GM18505 (cell line): ENCODE results near the gene RASA3.

Source experiments
- ATAC-seq: cut with Tn5 transposase; IDR thresholded peaks from one replicate; pipeline ENCODE4 v1.9.1; 2021; ENCODE audit not compliant: unreplicated experiment
- POLR2A ChIP-seq: IDR thresholded peaks from 4 replicates; pipeline ENCODE4 v1.6.1; 2011; ENCODE audit warnings: borderline replicate concordance; ENCODE audit not compliant: insufficient read depth, insufficient read length; ENCODE audit errors: extremely low read depth

Gene RASA3

DNA sequence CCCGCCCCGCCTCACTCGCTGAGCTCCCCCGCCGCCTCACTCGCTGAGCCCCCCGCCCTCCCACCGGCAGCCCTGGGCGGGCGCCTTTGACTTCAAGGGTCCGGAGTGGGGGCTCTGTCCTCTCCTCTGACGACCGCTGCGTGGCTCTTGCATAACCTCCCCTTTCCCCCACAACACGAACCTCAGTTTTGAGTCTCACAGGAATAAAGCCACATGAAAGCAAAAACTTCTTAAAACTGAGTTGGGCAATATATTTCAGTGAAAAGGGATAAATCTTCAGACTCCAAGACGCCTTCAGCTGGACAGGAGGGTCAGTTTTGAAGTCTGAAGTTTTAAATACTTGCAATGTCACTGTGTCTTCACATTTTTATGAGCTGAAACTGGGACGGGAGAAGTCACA, 87.9 kb downstream of the RASA3 start:
- ATAC-seq = no peak
- TF ChIP-seq POLR2A = no peak

DNA sequence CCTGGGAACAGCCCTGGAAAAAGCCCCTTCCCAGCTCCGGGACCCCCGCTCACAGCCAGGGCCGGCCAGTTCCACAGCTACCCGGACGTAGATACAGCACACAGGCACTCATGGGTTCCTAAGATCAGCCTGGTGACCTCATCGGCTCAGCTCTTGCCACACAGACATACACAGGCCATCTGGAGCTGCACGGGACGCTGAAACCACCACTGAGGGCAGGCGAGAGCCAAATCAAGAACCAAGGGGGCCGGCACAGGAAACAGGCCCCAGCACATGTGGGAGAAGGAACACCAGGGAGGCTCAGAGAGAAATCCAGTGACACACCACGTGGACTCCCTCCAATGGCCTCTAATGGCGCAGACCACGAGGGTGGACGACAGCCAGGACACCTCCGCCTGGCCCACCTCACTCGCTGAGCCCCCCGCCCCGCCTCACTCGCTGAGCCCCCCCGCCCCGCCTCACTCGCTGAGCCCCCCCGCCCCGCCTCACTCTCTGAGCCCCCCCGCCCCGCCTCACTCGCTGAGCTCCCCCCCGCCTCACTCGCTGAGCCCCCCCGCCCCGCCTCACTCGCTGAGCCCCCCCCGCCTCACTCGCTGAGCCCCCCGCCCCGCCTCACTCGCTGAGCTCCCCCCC, 88.9 kb downstream of the RASA3 start:
- no peak for TF ChIP-seq POLR2A
- ATAC-seq = no peak

DNA sequence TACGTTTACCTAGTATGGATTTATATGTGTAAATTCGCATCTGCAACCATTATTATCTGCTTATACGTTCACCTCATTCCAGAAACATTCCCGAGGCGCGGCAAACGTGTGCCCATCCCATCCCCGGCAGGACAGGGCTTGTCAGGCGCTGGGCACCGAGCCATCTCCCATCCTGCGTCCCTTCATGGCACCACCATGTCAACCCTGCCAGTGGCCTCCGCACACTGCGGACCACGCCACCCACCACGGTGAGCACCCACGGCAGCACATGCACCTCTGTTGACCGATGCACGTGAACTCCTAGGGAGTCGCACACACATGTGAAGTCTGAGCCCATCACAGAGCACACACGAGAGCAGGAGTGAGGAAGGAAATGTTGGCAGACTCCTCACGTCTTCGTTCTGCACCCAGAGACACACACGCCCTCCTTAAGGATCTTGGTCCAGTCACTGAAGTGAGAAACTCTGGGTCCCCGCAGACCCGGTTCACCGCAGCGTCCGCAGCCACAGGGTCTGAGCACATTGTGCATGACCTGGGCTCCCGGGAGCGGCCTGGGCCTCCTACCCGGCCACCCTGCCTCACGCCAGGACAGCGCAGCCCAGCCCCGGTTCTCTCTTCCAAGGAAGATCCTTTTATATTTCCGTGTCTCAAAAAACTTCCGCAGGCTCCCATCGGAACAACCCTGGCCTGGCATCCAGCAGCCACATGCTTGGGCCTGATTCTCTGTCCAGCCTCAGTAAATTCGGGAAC, 90.2 kb downstream of the RASA3 start:
- ATAC-seq = no peak
- TF ChIP-seq POLR2A = no peak

DNA sequence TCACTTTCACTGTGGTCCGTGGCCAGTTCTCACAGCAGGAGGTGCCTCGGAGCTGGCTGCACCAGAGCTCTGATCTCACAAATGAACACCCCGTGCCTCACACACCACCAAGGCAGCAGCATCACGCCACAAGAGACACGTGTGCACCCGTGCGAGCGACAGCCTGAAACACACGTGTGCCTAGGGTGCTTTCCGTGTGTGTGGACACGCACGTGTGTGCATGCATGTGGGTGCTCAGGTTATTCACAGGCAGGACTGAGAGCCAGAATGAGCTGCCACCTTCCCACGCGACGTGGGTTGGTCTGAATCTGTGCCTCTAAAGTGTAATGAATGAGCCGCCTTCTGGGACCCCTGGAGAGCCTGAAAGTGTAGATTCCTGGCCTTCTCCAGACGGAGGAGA, 90.9 kb downstream of the RASA3 start:
- no peak for ATAC-seq

DNA sequence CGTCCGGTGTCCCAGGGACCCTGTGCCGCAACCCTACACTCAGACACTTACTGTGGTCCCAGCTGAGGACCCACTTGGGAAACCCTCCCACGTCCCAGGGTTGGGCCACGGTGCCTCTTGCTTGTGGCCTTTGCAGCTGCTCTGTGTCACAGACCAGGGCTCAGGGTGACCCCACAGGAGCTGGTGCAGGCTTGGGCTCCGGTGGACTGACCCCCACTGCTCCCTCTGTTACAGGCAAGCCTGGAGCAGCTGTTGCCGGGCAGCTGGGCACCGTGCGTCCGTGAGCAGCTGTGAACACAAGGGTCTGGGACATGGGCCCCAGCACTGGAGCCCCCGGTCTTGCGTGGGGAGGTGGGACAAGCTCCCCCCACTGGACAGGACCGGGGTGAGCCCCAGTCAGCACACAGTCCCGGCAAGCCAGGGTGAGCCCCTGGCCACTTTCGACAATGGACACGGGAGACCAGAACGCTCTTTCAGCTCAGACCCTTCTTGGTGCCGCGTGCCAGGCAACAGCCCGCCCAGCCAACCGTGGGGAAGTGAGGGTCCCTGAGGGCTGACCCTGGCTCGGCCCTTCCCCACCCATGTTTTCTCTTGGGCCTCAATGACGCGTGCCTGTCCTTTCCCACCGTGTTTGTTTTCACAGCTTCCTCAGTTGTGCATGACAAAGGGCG, 92.8 kb downstream of the RASA3 start:
- no peak for ATAC-seq
- no peak for TF ChIP-seq POLR2A

More for the DNA sequence above, 90.9 kb downstream of the RASA3 start:
- no peak for TF ChIP-seq POLR2A

DNA sequence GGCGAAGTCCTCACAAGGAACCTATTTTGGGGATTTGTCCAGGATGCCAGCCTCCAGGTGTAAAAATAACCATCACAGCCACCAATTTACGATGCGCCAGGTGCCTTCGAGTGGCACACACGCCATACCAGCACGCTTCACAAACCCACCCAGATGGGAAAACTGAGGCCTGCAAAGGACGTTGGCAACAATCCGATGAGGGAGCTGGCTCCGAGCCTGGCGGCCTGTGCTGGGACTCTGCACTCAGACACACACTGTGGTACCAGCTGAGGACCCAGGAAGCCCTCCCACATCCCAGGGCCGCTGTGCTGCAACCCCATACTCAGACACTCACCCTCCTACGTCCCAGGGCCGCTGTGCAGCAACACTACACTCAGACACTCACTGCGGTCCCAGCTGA, 93.5 kb downstream of the RASA3 start:
- no peak for TF ChIP-seq POLR2A
- ATAC-seq = no peak

DNA sequence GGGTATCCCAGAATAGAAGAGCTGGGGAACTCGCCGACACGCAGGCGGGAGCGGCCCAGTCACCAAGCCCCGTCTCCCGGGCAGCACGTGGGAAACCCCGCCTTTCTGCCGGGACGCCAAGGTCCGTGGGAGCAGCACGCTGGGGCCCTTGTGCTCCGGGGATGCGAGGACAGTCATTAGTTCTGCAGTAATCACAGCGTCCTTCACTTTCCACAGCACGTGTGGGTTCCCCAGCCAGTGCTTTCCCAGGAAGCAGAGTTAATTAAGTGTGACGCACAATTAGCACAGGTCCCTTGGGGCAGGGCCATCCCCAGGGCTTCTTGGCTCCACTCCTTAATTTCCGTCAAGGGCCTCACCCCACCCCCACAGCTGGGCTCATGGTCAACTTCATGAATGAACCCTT, 94.2 kb downstream of the RASA3 start:
- TF ChIP-seq POLR2A = no peak
- ATAC-seq = no peak

DNA sequence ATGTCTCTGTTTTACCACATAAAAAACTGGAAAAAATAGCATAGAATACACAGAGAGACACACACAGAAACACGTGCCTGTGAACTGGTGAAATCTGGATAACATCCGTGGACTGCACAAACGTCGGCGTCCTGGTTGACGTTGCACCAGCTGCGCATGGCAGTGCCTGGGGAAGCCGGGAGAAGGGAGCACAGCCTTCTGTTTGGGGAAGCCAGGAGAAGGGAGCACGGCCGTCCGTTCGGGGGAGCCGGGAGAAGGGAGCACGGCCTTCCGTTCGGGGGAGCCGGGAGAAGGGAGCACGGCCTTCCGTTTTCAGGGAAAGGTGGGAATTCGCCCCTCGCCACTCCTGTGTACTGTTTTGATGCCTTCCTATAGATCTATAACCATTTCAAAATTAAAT, 94.7 kb downstream of the RASA3 start:
- TF ChIP-seq POLR2A = no peak
- no peak for ATAC-seq

DNA sequence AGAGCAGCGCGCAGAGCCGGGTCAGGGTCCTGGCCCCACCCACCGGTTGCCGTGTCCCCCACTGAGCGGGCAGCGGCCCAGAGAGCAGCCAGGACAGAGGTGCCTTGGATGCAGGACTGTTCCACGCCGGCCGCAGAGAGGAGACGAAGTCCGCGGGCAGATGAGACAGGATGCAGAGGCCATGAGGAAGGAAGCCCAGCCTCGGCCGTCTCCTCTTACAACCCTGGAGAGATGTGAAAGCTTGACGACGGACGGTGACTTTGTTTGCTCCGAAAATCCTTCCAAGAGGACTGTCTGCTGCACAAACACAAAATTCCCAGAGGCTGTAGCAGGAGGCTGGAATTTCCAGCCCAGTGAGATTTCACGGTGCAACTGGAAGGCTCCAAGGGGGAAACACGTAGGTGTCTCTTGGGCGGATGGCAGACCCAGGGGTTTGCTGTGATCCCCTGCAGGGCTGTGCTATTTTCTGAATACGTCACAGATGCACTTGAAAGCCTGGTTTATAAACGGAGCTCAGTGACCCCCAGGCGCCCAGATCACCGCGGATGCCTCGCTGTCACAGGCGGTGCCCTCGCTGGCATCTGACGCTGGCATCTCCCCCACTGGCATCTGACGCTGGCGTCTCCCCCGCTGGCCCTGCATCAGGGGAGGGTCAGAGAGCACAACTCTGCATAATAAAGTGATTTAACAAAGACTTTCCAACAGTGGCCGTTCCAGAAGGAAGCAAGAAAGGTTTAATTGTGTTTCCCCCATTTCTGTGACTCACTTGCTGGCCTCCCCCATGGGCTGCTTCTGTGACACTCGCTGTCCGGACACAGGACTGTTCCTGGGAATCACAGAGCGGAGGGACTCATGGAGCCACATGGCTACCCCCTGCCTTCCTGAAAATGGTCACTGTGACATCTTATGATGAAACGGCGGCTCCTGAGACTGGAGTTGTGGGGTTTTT, 96.6 kb downstream of the RASA3 start:
- no peak for ATAC-seq
- TF ChIP-seq POLR2A = no peak

DNA sequence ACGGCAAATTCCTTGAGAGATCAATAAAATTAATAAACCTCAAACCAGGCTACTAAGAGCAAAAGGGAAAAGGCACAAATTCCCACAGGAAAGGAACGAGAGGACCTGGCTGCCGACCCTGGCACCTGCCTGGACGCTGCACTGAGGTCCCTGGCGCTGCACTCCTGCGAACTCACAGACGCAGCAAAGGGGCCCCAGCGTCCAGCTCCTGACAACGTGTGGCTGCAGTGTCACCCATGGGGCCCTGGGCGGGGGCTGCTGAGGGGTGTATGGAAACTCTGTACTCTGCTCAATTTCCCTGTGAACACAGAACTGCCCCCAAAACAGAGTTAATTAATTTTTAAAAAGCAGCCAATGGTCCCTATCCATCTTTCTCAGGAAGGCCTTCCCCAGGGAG, 97.2 kb downstream of the RASA3 start:
- TF ChIP-seq POLR2A = no peak
- no peak for ATAC-seq

DNA sequence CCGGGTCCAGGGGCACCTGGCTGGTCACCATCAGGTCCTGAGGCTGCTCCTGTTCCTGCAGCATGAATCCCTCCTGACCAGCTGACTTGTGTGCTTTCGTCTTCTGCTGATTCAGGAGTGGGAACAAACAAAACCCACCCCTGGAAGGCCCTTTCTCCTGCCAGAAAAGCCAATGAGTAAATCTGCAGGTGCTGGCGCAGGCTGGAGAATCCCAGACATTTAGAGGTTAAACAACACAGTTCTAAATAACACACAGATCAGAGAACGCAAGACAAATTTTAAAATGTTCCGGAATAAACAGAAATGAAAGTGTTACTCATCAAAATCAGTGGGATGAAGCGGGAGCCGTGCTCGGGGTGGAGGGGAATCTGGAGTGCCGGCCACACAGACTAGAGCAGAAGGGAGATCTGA, 97.9 kb downstream of the RASA3 start:
- no peak for ATAC-seq
- no peak for TF ChIP-seq POLR2A

DNA sequence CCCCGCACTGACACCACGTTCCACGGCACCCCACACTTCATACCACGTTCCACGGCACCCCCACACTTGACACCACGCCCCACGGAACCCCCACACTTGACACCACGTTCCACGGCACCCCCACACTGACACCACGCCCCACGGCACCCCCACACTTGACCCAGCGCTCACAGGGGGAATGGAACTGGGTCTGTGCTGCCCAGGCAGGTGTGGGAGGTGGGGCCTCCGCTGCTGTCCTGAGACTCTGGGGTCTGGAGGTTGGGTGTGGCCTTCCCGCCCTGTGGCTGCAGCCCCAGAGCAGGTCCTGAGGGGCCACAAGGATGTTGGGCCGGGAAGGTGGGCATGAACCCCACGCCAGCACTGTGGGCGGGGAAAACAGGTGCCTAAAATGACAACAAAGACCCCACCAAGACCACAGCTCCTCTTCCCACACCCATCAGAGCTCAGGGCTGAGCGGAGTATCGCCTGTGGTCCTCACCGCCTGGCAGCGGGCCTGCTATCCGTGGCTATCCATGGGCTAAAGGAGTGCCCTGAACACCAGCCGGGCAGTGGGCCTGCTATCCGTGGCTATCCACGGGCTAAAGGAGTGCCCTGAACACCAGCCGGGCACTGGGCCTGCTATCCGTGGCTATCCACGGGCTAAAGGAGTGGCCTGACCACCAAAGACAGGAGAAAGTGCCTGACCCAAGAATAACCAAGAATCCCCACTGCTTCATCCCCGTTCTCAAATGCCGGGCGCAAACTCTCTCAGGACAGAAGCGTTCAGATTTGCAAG, 98.7 kb downstream of the RASA3 start:
- ATAC-seq = no peak
- no peak for TF ChIP-seq POLR2A
